MCF 10A (cell line): ENCODE results near the gene GRID1. TPM values are rescaled to one million over a fixed set of nuclear protein-coding genes. Genes with fewer than 3 reads are reported as not detected.

Experiments
- BruUV-seq: library from RNA; stranded (reverse); fragments of 400-500 nt; replicated peaks from 2 replicates; lab custom pipeline; 2021; lab: Mats Ljungman, UMichigan
- CTCF ChIA-PET: fragments of 300-600 bp; sonication (Branson Sonifier 250); formaldehyde crosslinking; extraction: SDS; loops from one replicate; lab custom pipeline; 2021; ENCODE audit warnings: antibody characterized with exemption, inconsistent platforms; lab: Yijun Ruan, JAX
- POLR2A ChIA-PET: fragments of 300-600, 350-650 bp; sonication (Branson Sonifier 250); formaldehyde crosslinking; extraction: SDS; loops from one replicate; lab custom pipeline; 2020; ENCODE audit warnings: antibody characterized with exemption, inconsistent platforms; lab: Yijun Ruan, JAX
- DNase-seq: peaks from one replicate; pipeline ENCODE4 v3.0.0-alpha.2; 2018; ENCODE audit not compliant: unreplicated experiment
- H3K27ac Mint-ChIP-seq: one replicate; pipeline ENCODE4 v1.8.0; 2022; ENCODE audit warnings: mild to moderate bottlenecking, low read depth, mixed read lengths; ENCODE audit not compliant: unreplicated experiment
- H3K27me3 Mint-ChIP-seq: one replicate; pipeline ENCODE4 v1.8.0; 2022; ENCODE audit warnings: mixed read lengths; ENCODE audit not compliant: insufficient read depth, unreplicated experiment
- H3K36me3 Mint-ChIP-seq: one replicate; pipeline ENCODE4 v1.8.0; 2022; ENCODE audit warnings: mild to moderate bottlenecking, moderate library complexity, mixed read lengths; ENCODE audit not compliant: insufficient read depth, unreplicated experiment
- H3K4me1 Mint-ChIP-seq: one replicate; pipeline ENCODE4 v1.8.0; 2022; ENCODE audit warnings: mixed read lengths; ENCODE audit not compliant: insufficient read depth, unreplicated experiment
- H3K4me3 Mint-ChIP-seq: one replicate; pipeline ENCODE4 v1.8.0; 2022; ENCODE audit warnings: mild to moderate bottlenecking, moderate library complexity, mixed read lengths; ENCODE audit not compliant: unreplicated experiment
- H3K9me3 Mint-ChIP-seq: one replicate; pipeline ENCODE4 v1.8.0; 2022; ENCODE audit warnings: mixed read lengths; ENCODE audit not compliant: unreplicated experiment
- CTCF ChIP-seq: fragments of 200-600 bp; IDR thresholded peaks from one replicate; pipeline ENCODE4 v1.8.0; 2022; ENCODE audit warnings: antibody characterized with exemption, mild to moderate bottlenecking; ENCODE audit not compliant: unreplicated experiment
- intact Hi-C: fragments of 100-400 bp; cut with micrococcal nuclease; formaldehyde crosslinking; loops from 2 replicates; pipeline ENCODE4 v1.14.1; 2022
- total RNA-seq: library from RNA; stranded (reverse); gene quantifications from 2 replicates; pipeline ENCODE4 v1.2.3, GENCODE V29; 2022

Gene GRID1
- total RNA-seq, 1 experiment from 2014 or later, result not detected

DNA sequence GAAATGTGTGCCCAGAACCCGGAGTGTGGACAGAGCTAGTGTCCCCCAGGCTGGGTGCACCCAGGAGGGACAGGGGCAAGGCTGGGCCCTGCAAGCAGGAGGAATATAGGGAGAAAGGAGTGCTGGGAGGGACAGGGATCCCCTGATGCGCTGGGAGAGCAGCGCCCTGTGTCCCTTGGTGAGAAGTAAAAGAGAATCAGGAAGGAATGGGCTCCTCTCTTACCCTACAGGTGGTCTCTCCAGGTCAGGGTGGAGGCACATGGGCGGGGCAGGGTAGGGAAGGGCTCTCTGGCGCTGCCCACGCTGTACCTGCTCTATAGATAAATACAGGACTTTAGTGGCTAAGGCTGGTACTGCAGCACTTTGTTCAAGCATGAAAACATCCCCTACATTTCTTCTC is 753.8 kb downstream of the GRID1 start:
- no peaks in the 10 kb centered on the region for H3K36me3 Mint-ChIP-seq

DNA sequence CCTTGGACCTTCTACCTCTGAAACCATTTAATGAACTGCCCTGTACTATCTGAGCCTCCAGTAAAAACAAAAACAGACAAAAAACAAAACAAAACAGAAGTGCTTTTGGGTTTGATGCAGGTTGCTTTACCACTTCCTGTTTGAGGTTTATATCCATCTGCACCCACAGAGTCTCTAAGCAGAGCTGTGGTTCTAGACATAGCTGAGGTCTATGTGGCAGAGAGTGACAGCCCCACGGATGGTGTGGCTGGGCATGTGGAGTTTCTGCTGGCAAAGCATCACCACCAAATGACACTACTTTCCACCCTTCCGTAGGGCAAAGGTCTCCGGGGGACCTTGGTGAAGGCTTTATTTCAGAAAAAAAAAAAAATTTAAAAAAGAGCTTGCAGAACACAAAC is 754.2 kb downstream of the GRID1 start:
- no peak for DNase-seq
- Mint-ChIP-seq H3K27ac (no peak overlapping the region), H3K4me3 (no peak overlapping the region), H3K36me3 (no peaks in the 10 kb centered on the region), H3K27me3 (no peaks in the 10 kb centered on the region), H3K4me1 (no peaks in the 10 kb centered on the region), H3K9me3 (no peaks in the 10 kb centered on the region)
- TF ChIP-seq CTCF, result no peak
- intact Hi-C loops, result no loop called here
- POLR2A ChIA-PET, result interaction anchor here (0.7 kb wide), 1 partner anchor 489 kb away, joined by 3 read pairs; no protein-coding TSS in a partner anchor
- BruUV-seq, result no TSS peak
- CTCF ChIA-PET, result interaction anchor here (0.5 to 1.1 kb wide), 9 partner anchors 9 to 406 kb away, joined by 3 to 8 read pairs (median 3); no protein-coding TSS in a partner anchor

More for the DNA sequence above, 753.8 kb downstream of the GRID1 start:
- H3K9me3 Mint-ChIP-seq, result no peaks in the 10 kb centered on the region
- BruUV-seq, result no TSS peak
- intact Hi-C loops, result no loop called here
- H3K27me3 Mint-ChIP-seq, result no peaks in the 10 kb centered on the region
- ChIA-PET CTCF (interaction anchor here (0.5 to 1.1 kb wide), 9 partner anchors 8 to 406 kb away, joined by 3 to 8 read pairs (median 3); no protein-coding TSS in a partner anchor), POLR2A (no interaction called here)
- H3K4me1 Mint-ChIP-seq, result no peaks in the 10 kb centered on the region
- H3K27ac Mint-ChIP-seq, result no peak overlapping the region
- no peak for DNase-seq
- no peak overlapping the region for H3K4me3 Mint-ChIP-seq
- TF ChIP-seq CTCF, result no peak

DNA sequence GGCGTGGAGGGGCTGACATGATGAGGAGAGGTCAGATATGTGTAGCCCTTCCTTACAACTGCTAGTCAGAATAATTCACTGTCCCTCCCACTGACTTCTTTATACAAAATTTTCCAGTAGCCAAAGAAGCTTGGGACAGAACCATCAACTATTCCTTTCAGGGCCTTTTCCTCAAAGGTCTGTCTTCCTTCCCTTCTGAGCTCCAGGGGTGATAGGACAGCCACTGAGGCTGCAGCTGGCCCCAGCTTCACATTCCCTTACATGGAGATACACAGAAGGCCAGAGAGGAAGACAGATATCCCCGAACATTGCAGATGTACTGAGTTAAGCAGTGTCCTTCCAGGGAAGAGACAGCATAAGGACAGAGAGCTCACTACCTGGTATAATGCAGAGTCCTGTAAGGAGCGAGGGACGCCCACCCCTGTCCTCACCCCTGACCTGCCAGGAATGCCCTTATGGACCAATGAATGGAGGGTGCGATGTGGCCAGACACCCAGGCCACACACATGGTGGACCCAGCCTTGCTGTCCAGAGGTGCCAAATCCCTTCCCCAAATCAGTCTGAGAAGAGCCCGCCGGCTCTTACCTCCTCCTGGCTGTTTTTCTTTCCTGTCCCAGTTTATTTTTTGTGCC is 754.7 kb downstream of the GRID1 start:
- intact Hi-C loops, result no loop called here
- no TSS peak for BruUV-seq
- no peaks in the 10 kb centered on the region for H3K4me1 Mint-ChIP-seq
- TF ChIP-seq CTCF, result no peak
- no peak overlapping the region for H3K27ac Mint-ChIP-seq
- no peaks in the 10 kb centered on the region for H3K27me3 Mint-ChIP-seq
- no peak overlapping the region for H3K4me3 Mint-ChIP-seq
- no peaks in the 10 kb centered on the region for H3K36me3 Mint-ChIP-seq
- no peak for DNase-seq
- H3K9me3 Mint-ChIP-seq, result no peaks in the 10 kb centered on the region
- POLR2A ChIA-PET, result interaction anchor here (0.7 kb wide), 1 partner anchor 490 kb away, joined by 3 read pairs; no protein-coding TSS in a partner anchor
- CTCF ChIA-PET, result interaction anchor here (0.5 to 1.1 kb wide), 6 partner anchors 9 to 405 kb away, joined by 3 to 4 read pairs (median 3); no protein-coding TSS in a partner anchor

- TF ChIP-seq CTCF, result no peak
- H3K4me1 Mint-ChIP-seq, result no peaks in the 10 kb centered on the region
- DNase-seq, result no peak
- H3K9me3 Mint-ChIP-seq, result no peaks in the 10 kb centered on the region
- no peak overlapping the region for H3K4me3 Mint-ChIP-seq
- ChIA-PET POLR2A (interaction anchor here (0.6 kb wide), 1 partner anchor 27 kb away, joined by 3 read pairs; no protein-coding TSS in a partner anchor), CTCF (no interaction called here)
- H3K27ac Mint-ChIP-seq, result no peak overlapping the region
- no peaks in the 10 kb centered on the region for H3K36me3 Mint-ChIP-seq
- no peaks in the 10 kb centered on the region for H3K27me3 Mint-ChIP-seq
- intact Hi-C loops, result no loop called here
- no TSS peak for BruUV-seq
Measured at GRCh38 chr10:85611093-85611740, 755.4 kb downstream of the GRID1 start.
